HepG2 (cell line): ENCODE measurements around the gene SGPP2. TPM values are rescaled to one million over a fixed set of nuclear protein-coding genes. Genes with fewer than 3 reads are reported as not detected.

Source experiments
- ATAC-seq: fragments of 200-7000 bp; cut with Tn5 transposase; 3 replicates; pipeline ENCODE4 v1.9.1; 2020; ENCODE audit warnings: mild to moderate bottlenecking, moderate library complexity
- BruUV-seq: library from RNA; stranded (reverse); fragments of 400-500 nt; replicated peaks from 2 replicates; lab custom pipeline; 2021; lab: Mats Ljungman, UMichigan
- CTCF ChIA-PET: fragments of 300-600 bp; formaldehyde crosslinking; extraction: SDS; loops from one replicate; lab custom pipeline; 2021; ENCODE audit warnings: low total read pairs, inconsistent platforms, low intra/inter-chr PET ratio; lab: Yijun Ruan, JAX
- POLR2A ChIA-PET: fragments of 350-600 bp; sonication (Branson Sonifier 250); formaldehyde crosslinking; loops from one replicate; lab custom pipeline; 2020; ENCODE audit warnings: antibody characterized with exemption, inconsistent platforms; lab: Yijun Ruan, JAX
- DNase-seq: peaks from one replicate; pipeline ENCODE4 v3.0.0-alpha.2; 2015; ENCODE audit warnings: low spot score
- FAIRE-seq: peaks from 3 replicates; lab custom pipeline; 2011; peaks lifted over from hg19 to GRCh38; lab: Jason Lieb, UNC
- H2AFZ ChIP-seq: one replicate; pipeline ENCODE4 v1.6.1; 2011; ENCODE audit warnings: low read length, inconsistent platforms
- H3K27ac ChIP-seq: fragments of 300-600 bp; 3 replicates; pipeline ENCODE4 v1.8.0; 2011; ENCODE audit warnings: mixed run types, mild to moderate bottlenecking, mixed read lengths, low read length, inconsistent platforms; ENCODE audit not compliant: insufficient read depth; ENCODE audit errors: extremely low read length
- H3K27me3 ChIP-seq, 2 experiments: fragments of 200-600 bp in 1 of 2; 2 replicates in 1 of 2; 3 replicates in 1 of 2; pipeline versions ENCODE4 v1.6.0 to v1.8.0; 2011; ENCODE audit warnings: low read length in 2 of 2, mild to moderate bottlenecking in 2 of 2, moderate library complexity in 2 of 2, inconsistent platforms in 1 of 2; ENCODE audit not compliant: insufficient read depth in 2 of 2, control insufficient read depth in 1 of 2
- H3K36me3 ChIP-seq, 2 experiments: fragments of 200-600 bp in 1 of 2; replicated peaks in 1 of 2; 2 replicates in 1 of 2; 3 replicates in 1 of 2; pipeline versions ENCODE4 v1.5.1 to v1.8.0; 2011; ENCODE audit warnings: low read length in 2 of 2, inconsistent platforms in 1 of 2; ENCODE audit not compliant: insufficient read depth in 2 of 2, control insufficient read depth in 1 of 2
- H3K4me1 ChIP-seq: 2 replicates; pipeline ENCODE4 v1.5.1; 2012; ENCODE audit warnings: low read length, inconsistent platforms; ENCODE audit not compliant: insufficient read depth
- H3K4me2 ChIP-seq: 2 replicates; pipeline ENCODE4 v1.6.0; 2011; ENCODE audit warnings: low read depth, low read length, inconsistent platforms
- H3K4me3 ChIP-seq, 3 experiments: fragments of 200-600 bp in 1 of 3; sonication (generic), shearing (Covaris generic) in 1 of 3; replicated peaks in 1 of 3; 2 replicates each; pipeline ENCODE4 v1.5.1; 2011 to 2016; ENCODE audit warnings: low read length in 3 of 3, inconsistent platforms in 2 of 3, low read depth in 2 of 3, mild to moderate bottlenecking in 2 of 3, control low read depth in 1 of 3, mixed read lengths in 1 of 3; ENCODE audit not compliant: insufficient read depth in 1 of 3
- H3K79me2 ChIP-seq: one replicate; pipeline ENCODE4 v1.6.1; 2011; ENCODE audit warnings: low read length, inconsistent platforms; ENCODE audit not compliant: insufficient read depth
- H3K9ac ChIP-seq: 2 replicates; pipeline ENCODE4 v1.6.0; 2011; ENCODE audit warnings: mild to moderate bottlenecking, low read depth, low read length, inconsistent platforms; ENCODE audit not compliant: insufficient read depth
- H3K9me3 ChIP-seq: 2 replicates; pipeline ENCODE4 v1.5.1; 2012; ENCODE audit warnings: mild to moderate bottlenecking, low read length
- H4K20me1 ChIP-seq: 2 replicates; pipeline ENCODE4 v1.6.0; 2011; ENCODE audit warnings: inconsistent platforms, mild to moderate bottlenecking, low read length, moderate library complexity; ENCODE audit not compliant: insufficient read depth
- AHR ChIP-seq: IDR thresholded peaks from 2 replicates; pipeline ENCODE4 v1.6.1; 2018; ENCODE audit warnings: missing genetic modification reagents, missing compliant biosample characterization
- FOXO1 ChIP-seq: sonication (generic); formaldehyde crosslinking; IDR thresholded peaks from 2 replicates; pipeline ENCODE4 v1.4.0; 2020; ENCODE audit warnings: missing genetic modification reagents
- HOXA9 ChIP-seq: sonication (generic); formaldehyde crosslinking; IDR thresholded peaks from 2 replicates; pipeline ENCODE4 v1.8.1; 2022; ENCODE audit warnings: missing genetic modification reagents, mild to moderate bottlenecking, moderate library complexity, borderline replicate concordance
- KDM3A ChIP-seq: IDR thresholded peaks from 2 replicates; pipeline ENCODE4 v1.6.1; 2018; ENCODE audit warnings: low read depth, missing compliant biosample characterization
- NCOR1 ChIP-seq: fragments of 200-600 bp; sonication (generic); IDR thresholded peaks from 2 replicates; pipeline ENCODE4 v1.7.0; 2017; ENCODE audit warnings: antibody characterized with exemption, low read length, borderline replicate concordance
- ONECUT2 ChIP-seq: sonication (generic); formaldehyde crosslinking; IDR thresholded peaks from 2 replicates; pipeline ENCODE4 v1.4.0; 2020; ENCODE audit warnings: missing genetic modification reagents
- PHB2 ChIP-seq: fragments of 450-650 bp; IDR thresholded peaks from 2 replicates; pipeline ENCODE4 v1.6.1; 2018; ENCODE audit not compliant: partially characterized antibody
- SNAPC2 ChIP-seq: sonication (generic); formaldehyde crosslinking; IDR thresholded peaks from 2 replicates; pipeline ENCODE4 v1.8.1; 2022; ENCODE audit warnings: mild to moderate bottlenecking, missing genetic modification reagents
- ZHX2 ChIP-seq, 2 experiments: sonication (generic) in 1 of 2; formaldehyde crosslinking in 1 of 2; IDR thresholded peaks; 2 replicates each; pipeline versions ENCODE4 v1.6.1 to v1.9.0; 2014 to 2022; ENCODE audit warnings: antibody characterized with exemption in 1 of 2, borderline replicate concordance in 1 of 2, inconsistent platforms in 1 of 2, low read depth in 1 of 2, missing genetic modification reagents in 1 of 2
- ZMAT3 ChIP-seq: sonication (generic); formaldehyde crosslinking; conservative IDR thresholded peaks from 2 replicates; pipeline ENCODE4 v1.7.0; 2021; ENCODE audit warnings: missing genetic modification reagents
- ZNF30 ChIP-seq: sonication (generic); formaldehyde crosslinking; IDR thresholded peaks from 2 replicates; pipeline ENCODE4 v1.5.0; 2020; ENCODE audit warnings: mild to moderate bottlenecking, missing genetic modification reagents
- ZNF776 ChIP-seq: sonication (generic); formaldehyde crosslinking; IDR thresholded peaks from 2 replicates; pipeline ENCODE4 v1.4.0; 2020; ENCODE audit warnings: mild to moderate bottlenecking, missing genetic modification reagents
- ZNF781 ChIP-seq: sonication (generic); formaldehyde crosslinking; IDR thresholded peaks from 2 replicates; pipeline ENCODE4 v1.5.1; 2020; ENCODE audit warnings: borderline replicate concordance, mild to moderate bottlenecking, missing genetic modification reagents; ENCODE audit errors: not compliant biosample characterization
- ZNF792 ChIP-seq: IDR thresholded peaks from 2 replicates; pipeline ENCODE4 v1.6.1; 2016
- WGBS: methylation state at CpG from one replicate; pipeline ENCODE4 v1.1.6; 2017; ENCODE audit warnings: low lambda C conversion rate; 5-methylcytosine and 5-hydroxymethylcytosine counted together
- in situ Hi-C: cut with HindIII; loops from 2 replicates; pipeline ENCODE4 v1.10.0; 2017; ENCODE audit warnings: low pct_unique_long_range_greater_than_20kb; ENCODE audit not compliant: extremely low pct_ligation_motif_present
- intact Hi-C: fragments of 100-400 bp; cut with micrococcal nuclease; formaldehyde crosslinking; loops from one replicate; pipeline ENCODE4 v1.10.0; 2022; ENCODE audit not compliant: unreplicated experiment
- polyA plus RNA-seq, 8 experiments: library from polyadenylated mRNA; depleted of rRNA in 3 of 8; stranded (reverse) in 7 of 8; unstranded in 1 of 8; fragments of >200 nt; fragmentation: Illumina TruSeq in 4 of 8; extraction: Trizol in 4 of 8; gene quantifications; 2 replicates each; pipeline versions ENCODE4 v1.2.1 to v1.2.3, GENCODE V29; 2011 to 2016; ENCODE audit warnings: low read depth in 4 of 8, missing spikeins in 1 of 8, mixed read lengths in 1 of 8; ENCODE audit not compliant: insufficient read depth in 1 of 8
- total RNA-seq, 5 experiments: library from RNA; depleted of rRNA; stranded (reverse); fragments of >200 nt; fragmentation: Illumina TruSeq; extraction: Trizol; gene quantifications; 2 replicates each; pipeline ENCODE4 v1.2.3, GENCODE V29; 2016; ENCODE audit warnings: low read depth in 1 of 5
- TF ChIP-seq, protein P1 (sequence below): sonication (generic); formaldehyde crosslinking; IDR thresholded peaks from 2 replicates; pipeline ENCODE4 v1.8.0; 2022; ENCODE audit warnings: missing genetic modification reagents, low read depth, mild to moderate bottlenecking, borderline replicate concordance

SGPP2 gene
- total and polyA plus RNA-seq, 2 of the 13 experiments (the other 11 are each of a cell fraction or from before 2014, with no cell fraction given): not detected

DNA sequence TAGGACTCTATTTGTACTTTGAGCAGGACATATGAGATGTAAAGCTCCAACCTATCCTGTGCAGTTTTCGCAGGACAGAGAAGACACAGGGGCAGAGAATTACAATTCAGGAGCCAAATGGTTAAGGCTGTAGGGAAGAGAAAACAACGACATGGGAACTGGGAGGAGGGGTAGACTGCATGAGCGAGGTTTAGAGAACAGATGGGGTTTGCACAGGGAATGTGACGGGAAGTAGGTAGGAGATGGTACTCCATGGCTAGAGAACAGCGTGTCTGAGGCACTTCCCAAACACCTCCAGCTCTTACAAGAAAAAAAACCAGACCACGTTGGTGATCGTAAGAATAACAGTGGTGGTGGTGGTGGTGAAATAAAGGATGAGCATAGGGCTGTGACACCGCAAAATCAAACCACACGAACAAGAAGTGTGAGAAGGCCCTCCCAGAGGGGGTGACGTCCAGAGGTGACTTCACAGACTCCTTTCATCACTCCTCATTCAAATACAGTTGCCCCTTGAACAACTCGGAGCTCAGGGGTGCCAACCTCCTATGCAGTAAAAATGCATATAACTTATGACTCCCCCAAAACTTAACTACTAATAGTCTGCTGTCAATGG lies 138.9 kb downstream of the SGPP2 start (continued):
- no peak for TF ChIP-seq ZNF781
- no peak for TF ChIP-seq KDM3A (CRISPR knock-in tag)
- no peak for TF ChIP-seq ZMAT3 (CRISPR knock-in tag)

GRCh38 chr2:222563936-222564335 lies 139.6 kb downstream of the SGPP2 start:
- Histone ChIP-seq H3K27me3 (no peaks in the 10 kb centered on the region), H3K79me2 (no peaks in the 10 kb centered on the region), H3K4me2 (no peak overlapping the region), H3K4me1 (no peaks in the 10 kb centered on the region), H2AFZ (no peak overlapping the region), H3K9ac (no peak overlapping the region), H3K9me3 (no peaks in the 10 kb centered on the region), H4K20me1 (no peaks in the 10 kb centered on the region), H3K27ac (no peak overlapping the region), H3K4me3 (no peak overlapping the region), H3K36me3 (no peaks in the 10 kb centered on the region; a peak in 1 of 5 replicates)
- FAIRE-seq: no peak
- no TSS peak for BruUV-seq
- ChIA-PET POLR2A (no interaction called here), CTCF (no interaction called here)
- ATAC-seq: no peak
- in situ Hi-C loops: loop anchor here (5.0 kb wide), 2 partner anchors 252 to 512 kb away; no protein-coding TSS in a partner anchor
- DNase-seq: no peak
- 93% methylated on average over 6 of the region's 6 CpGs for WGBS
- TF ChIP-seq ONECUT2: no peak
- TF ChIP-seq, protein P1, sequence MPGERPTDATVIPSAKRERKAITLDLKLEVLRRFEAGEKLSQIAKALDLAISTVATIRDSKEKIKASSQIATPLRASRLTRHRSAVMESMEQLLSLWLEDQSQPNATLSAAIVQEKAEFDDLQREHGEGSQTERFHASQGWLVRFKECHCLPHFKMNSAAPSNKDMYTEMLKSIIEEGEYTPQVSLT: no peak
- no peak for TF ChIP-seq PHB2
- no peak for TF ChIP-seq ZNF30 (CRISPR knock-in tag)
- TF ChIP-seq AHR: no peak
- TF ChIP-seq ZHX2 (IDR thresholded peaks at IDR 0.05; ENCODE audit: low read depth): no peak
- TF ChIP-seq ZHX2 (CRISPR knock-in tag; IDR thresholded peaks at IDR 0.05; ENCODE audit: borderline replicate concordance): no peak
- TF ChIP-seq ZNF792 (CRISPR knock-in tag): no peak
- TF ChIP-seq HOXA9: no peak
- TF ChIP-seq SNAPC2: no peak
- TF ChIP-seq ZNF776 (CRISPR knock-in tag): no peak
- no peak for TF ChIP-seq FOXO1 (CRISPR knock-in tag)
- no peak for TF ChIP-seq NCOR1
- intact Hi-C loops: loop anchor here (2.0 kb wide), 1 partner anchor 245 kb away; no protein-coding TSS in a partner anchor
